ENCODE results near the gene ACER2.
A peak's percentile ranks its signal among the peaks of the same experiment; 100 is the strongest.

Gene ACER2

GRCh38 chr9:19456426-19456825 lies 47.6 kb downstream of the ACER2 start:
- DNase-seq (ENCODE audit: low read depth): no peak

- no peak for DNase-seq (ENCODE audit: low read depth)
Observed at GRCh38 chr9:19456996-19457692, 48.3 kb downstream of the ACER2 start.

GRCh38 chr9:19457693-19458009 lies 48.8 kb downstream of the ACER2 start:
- DNase-seq (ENCODE audit: low read depth): no peak

- DNase-seq (ENCODE audit: low read depth): no peak
Observed at GRCh38 chr9:19460243-19460642, 51.4 kb downstream of the ACER2 start.

GRCh38 chr9:19461135-19461534 lies 52.3 kb downstream of the ACER2 start:
- no peak for DNase-seq (ENCODE audit: low read depth)

GRCh38 chr9:19464061-19464763 lies 55.4 kb downstream of the ACER2 start:
- DNase-seq (ENCODE audit: low read depth): no peak

- DNase-seq (ENCODE audit: low read depth): peak; percentile 40
Observed at GRCh38 chr9:19464764-19465585, 56.2 kb downstream of the ACER2 start.

GRCh38 chr9:19465586-19466279 lies 56.9 kb downstream of the ACER2 start:
- DNase-seq (ENCODE audit: low read depth): no peak

GRCh38 chr9:19466280-19466639 lies 57.5 kb downstream of the ACER2 start:
- DNase-seq (ENCODE audit: low read depth): no peak

GRCh38 chr9:19469271-19469670 lies 60.5 kb downstream of the ACER2 start:
- DNase-seq (ENCODE audit: low read depth): no peak

GRCh38 chr9:19470567-19470966 lies 61.8 kb downstream of the ACER2 start:
- no peak for DNase-seq (ENCODE audit: low read depth)

- DNase-seq (ENCODE audit: low read depth): no peak
Observed at GRCh38 chr9:19470981-19471650, 62.3 kb downstream of the ACER2 start.

GRCh38 chr9:19471737-19472648 lies 63.2 kb downstream of the ACER2 start:
- no peak for DNase-seq (ENCODE audit: low read depth)

GRCh38 chr9:19473605-19474004 lies 64.8 kb downstream of the ACER2 start:
- DNase-seq (ENCODE audit: low read depth): no peak

- no peak for DNase-seq (ENCODE audit: low read depth)
Observed at GRCh38 chr9:19479874-19480273, 71.1 kb downstream of the ACER2 start.

GRCh38 chr9:19480345-19480744 lies 71.5 kb downstream of the ACER2 start:
- DNase-seq (ENCODE audit: low read depth): no peak

- DNase-seq (ENCODE audit: low read depth): no peak
Observed at GRCh38 chr9:19481121-19481870, 72.5 kb downstream of the ACER2 start.

- DNase-seq (ENCODE audit: low read depth): no peak
Observed at GRCh38 chr9:19481971-19482404, 73.2 kb downstream of the ACER2 start.

GRCh38 chr9:19484699-19485098 lies 75.9 kb downstream of the ACER2 start:
- DNase-seq (ENCODE audit: low read depth): no peak

GRCh38 chr9:19485193-19485592 lies 76.4 kb downstream of the ACER2 start:
- DNase-seq (ENCODE audit: low read depth): no peak

Measured in stimulated activated CD8-positive, alpha-beta memory T cell treated with anti-CD3 and anti-CD28 coated beads, Interleukin-15, amount 100 ng/mL, for 24 hours (primary cell).